Measurements from ENCODE around the gene RCN2.
A peak's percentile ranks its signal among the peaks of the same experiment; 100 is the strongest.
"Not testable (repeated sequence)": the region's sequence is repeated elsewhere in the genome, so short reads cannot be mapped to it uniquely, and the experiment has no call there.

Gene RCN2

GRCh38 chr15:76932135-76932966 lies 802 bp downstream of the RCN2 start:
- DNase-seq = no peak

- peak; percentile 3 for DNase-seq
Measured at GRCh38 chr15:76935620-76936019, 4.1 kb downstream of the RCN2 start.

- DNase-seq = no peak
Measured at GRCh38 chr15:76936671-76937070, 5.1 kb downstream of the RCN2 start.

GRCh38 chr15:76938752-76939151 lies 7.2 kb downstream of the RCN2 start:
- no peak for DNase-seq

- no peak for DNase-seq
Measured at GRCh38 chr15:76939715-76940114, 8.2 kb downstream of the RCN2 start.

GRCh38 chr15:76941636-76942035 lies 10.1 kb downstream of the RCN2 start:
- no peak for DNase-seq

GRCh38 chr15:76942331-76942730 lies 10.8 kb downstream of the RCN2 start:
- no peak for DNase-seq

- no peak for DNase-seq
Measured at GRCh38 chr15:76945494-76946093, 14.0 kb downstream of the RCN2 start.

GRCh38 chr15:76947454-76947853 lies 15.9 kb downstream of the RCN2 start:
- DNase-seq = no peak

- no peak for DNase-seq
Measured at GRCh38 chr15:76951220-76951619, 19.7 kb downstream of the RCN2 start.

- no peak for DNase-seq
Measured at GRCh38 chr15:76953913-76954312, 22.4 kb downstream of the RCN2 start.

- no peak for DNase-seq
Measured at GRCh38 chr15:76954744-76955143, 23.2 kb downstream of the RCN2 start.

GRCh38 chr15:76961268-76962011 lies 29.9 kb downstream of the RCN2 start:
- DNase-seq = no peak

- no peak for DNase-seq
Measured at GRCh38 chr15:76962337-76963013, 30.9 kb downstream of the RCN2 start.

- no peak for DNase-seq
Measured at GRCh38 chr15:76963596-76963995, 32.0 kb downstream of the RCN2 start.

GRCh38 chr15:76964157-76964556 lies 32.6 kb downstream of the RCN2 start:
- no peak for DNase-seq

GRCh38 chr15:76966051-76966450 lies 34.5 kb downstream of the RCN2 start:
- not testable (repeated sequence) for DNase-seq

GRCh38 chr15:76967067-76967466 lies 35.5 kb downstream of the RCN2 start:
- no peak for DNase-seq

GRCh38 chr15:76968306-76968705 lies 36.8 kb downstream of the RCN2 start:
- DNase-seq = no peak

- DNase-seq = no peak
Measured at GRCh38 chr15:76972389-76973361, 41.1 kb downstream of the RCN2 start.

GRCh38 chr15:76973362-76973743 lies 41.8 kb downstream of the RCN2 start:
- DNase-seq = peak; percentile 64

- no peak for DNase-seq
Measured at GRCh38 chr15:76973906-76974305, 42.4 kb downstream of the RCN2 start.

Measured in CD4-positive, alpha-beta T cell treated with Interferon gamma for 1 hour (primary cell).